Measurements from ENCODE around the gene TSPAN18. TPM values are rescaled to one million over a fixed set of nuclear protein-coding genes. Genes with fewer than 3 reads are reported as not detected.

The TSPAN18 gene
- total RNA-seq, 1 experiment from 2014 or later: 21.3 TPM

DNA sequence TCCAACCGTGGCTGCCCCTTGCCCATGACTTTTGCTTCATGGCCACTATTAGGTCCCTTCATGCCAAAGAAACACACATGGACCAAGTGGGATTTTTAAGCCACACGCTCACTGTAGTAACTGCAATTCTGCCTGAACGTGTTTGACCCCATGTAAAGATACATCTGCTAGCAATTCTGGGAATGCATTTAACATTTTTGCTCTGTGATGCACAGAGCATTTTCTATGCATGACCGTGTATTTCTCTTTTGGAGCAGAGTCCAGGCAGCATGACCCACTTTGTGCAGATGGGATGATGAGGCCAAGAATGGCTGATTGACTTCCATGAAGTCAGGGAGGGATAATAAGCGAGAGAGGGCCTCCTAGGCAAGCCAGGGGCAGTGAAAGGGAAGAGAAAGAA is 115.5 kb downstream of the TSPAN18 start:
- H3K36me3 ChIP-seq (ENCODE audit: control insufficient read depth, insufficient read depth, low read length): no peaks in the 10 kb centered on the region
- intact Hi-C loops (cut with micrococcal nuclease; ENCODE audit: unreplicated experiment) (no loop called here), in situ Hi-C loops (cut with HindIII; ENCODE audit: low pct_unique_long_range_greater_than_20kb, low sequenced_read_pairs) (no loop called here)
- no peaks in the 10 kb centered on the region for H3K9me3 ChIP-seq (ENCODE audit: control insufficient read depth, insufficient read depth, low read depth, low read length)
- H3K4me3 ChIP-seq (ENCODE audit: low read depth in 2 of 2, low read length in 2 of 2): no peak overlapping the region
- TF ChIP-seq, protein P1, sequence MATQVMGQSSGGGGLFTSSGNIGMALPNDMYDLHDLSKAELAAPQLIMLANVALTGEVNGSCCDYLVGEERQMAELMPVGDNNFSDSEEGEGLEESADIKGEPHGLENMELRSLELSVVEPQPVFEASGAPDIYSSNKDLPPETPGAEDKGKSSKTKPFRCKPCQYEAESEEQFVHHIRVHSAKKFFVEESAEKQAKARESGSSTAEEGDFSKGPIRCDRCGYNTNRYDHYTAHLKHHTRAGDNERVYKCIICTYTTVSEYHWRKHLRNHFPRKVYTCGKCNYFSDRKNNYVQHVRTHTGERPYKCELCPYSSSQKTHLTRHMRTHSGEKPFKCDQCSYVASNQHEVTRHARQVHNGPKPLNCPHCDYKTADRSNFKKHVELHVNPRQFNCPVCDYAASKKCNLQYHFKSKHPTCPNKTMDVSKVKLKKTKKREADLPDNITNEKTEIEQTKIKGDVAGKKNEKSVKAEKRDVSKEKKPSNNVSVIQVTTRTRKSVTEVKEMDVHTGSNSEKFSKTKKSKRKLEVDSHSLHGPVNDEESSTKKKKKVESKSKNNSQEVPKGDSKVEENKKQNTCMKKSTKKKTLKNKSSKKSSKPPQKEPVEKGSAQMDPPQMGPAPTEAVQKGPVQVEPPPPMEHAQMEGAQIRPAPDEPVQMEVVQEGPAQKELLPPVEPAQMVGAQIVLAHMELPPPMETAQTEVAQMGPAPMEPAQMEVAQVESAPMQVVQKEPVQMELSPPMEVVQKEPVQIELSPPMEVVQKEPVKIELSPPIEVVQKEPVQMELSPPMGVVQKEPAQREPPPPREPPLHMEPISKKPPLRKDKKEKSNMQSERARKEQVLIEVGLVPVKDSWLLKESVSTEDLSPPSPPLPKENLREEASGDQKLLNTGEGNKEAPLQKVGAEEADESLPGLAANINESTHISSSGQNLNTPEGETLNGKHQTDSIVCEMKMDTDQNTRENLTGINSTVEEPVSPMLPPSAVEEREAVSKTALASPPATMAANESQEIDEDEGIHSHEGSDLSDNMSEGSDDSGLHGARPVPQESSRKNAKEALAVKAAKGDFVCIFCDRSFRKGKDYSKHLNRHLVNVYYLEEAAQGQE (IDR thresholded peaks at IDR 0.05; ENCODE audit: insufficient read depth in 1 of 2, low read depth in 2 of 2, low read length in 1 of 2): no peak
- no peak for TF ChIP-seq SIN3A (IDR thresholded peaks at IDR 0.05; ENCODE audit: borderline replicate concordance, insufficient read depth, low read depth, low read length)
- no peak for TF ChIP-seq POLR2AphosphoS5 (IDR thresholded peaks at IDR 0.05; ENCODE audit: low read depth, low read length)
- no peak for TF ChIP-seq CTCF (IDR thresholded peaks at IDR 0.05)
- TF ChIP-seq TCF7L2 (IDR thresholded peaks at IDR 0.05; ENCODE audit: low read depth, low read length): no peak
- ATAC-seq (no peak), DNase-seq (ENCODE audit: low read depth, low spot score) (no peak)
- POLR2A ChIA-PET: no interaction called here
- H3K27me3 ChIP-seq (ENCODE audit: control insufficient read depth, insufficient read depth, low read length): no peaks in the 10 kb centered on the region
- BruUV-seq (replicated peaks): no TSS peak
- peaks cover 4% of the 10 kb centered on the region; the same call in 1 of the 2 replicates for H3K4me1 ChIP-seq (ENCODE audit: control insufficient read depth, insufficient read depth, low read length)
- CTCF ChIA-PET: no interaction called here
- no peak overlapping the region for H3K27ac ChIP-seq (ENCODE audit: low read length)

DNA sequence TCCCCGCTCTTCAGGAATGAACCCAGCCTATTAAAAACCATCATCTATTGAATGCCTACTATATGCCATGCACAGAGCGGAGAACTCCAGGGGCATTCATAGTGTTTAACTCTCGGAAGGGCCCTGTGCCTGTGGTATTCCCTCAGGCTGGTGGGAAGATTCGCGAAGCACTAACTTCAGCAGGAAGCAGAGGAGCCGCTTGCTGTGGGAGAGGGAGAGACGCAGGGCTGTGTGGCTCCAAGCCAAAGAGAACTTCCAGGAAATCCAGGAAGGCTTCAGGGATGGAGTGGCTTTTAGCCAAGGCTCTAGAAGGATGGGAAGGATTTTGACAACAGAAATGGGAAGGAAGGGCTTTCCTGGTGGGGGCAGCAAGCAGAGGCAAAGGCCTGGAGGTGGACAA is 120.1 kb downstream of the TSPAN18 start:
- no peaks in the 10 kb centered on the region for H3K9me3 ChIP-seq (ENCODE audit: control insufficient read depth, insufficient read depth, low read depth, low read length)
- no peaks in the 10 kb centered on the region for H3K4me1 ChIP-seq (ENCODE audit: control insufficient read depth, insufficient read depth, low read length)
- intact Hi-C loops (cut with micrococcal nuclease; ENCODE audit: unreplicated experiment) (no loop called here), in situ Hi-C loops (cut with HindIII; ENCODE audit: low pct_unique_long_range_greater_than_20kb, low sequenced_read_pairs) (no loop called here)
- no peak for ATAC-seq
- H3K27ac ChIP-seq (ENCODE audit: low read length): no peak overlapping the region
- no peaks in the 10 kb centered on the region for H3K27me3 ChIP-seq (ENCODE audit: control insufficient read depth, insufficient read depth, low read length)
- no peak for TF ChIP-seq CTCF (IDR thresholded peaks at IDR 0.05)
- TF ChIP-seq SIN3A (IDR thresholded peaks at IDR 0.05; ENCODE audit: borderline replicate concordance, insufficient read depth, low read depth, low read length): no peak
- no peak for TF ChIP-seq POLR2AphosphoS5 (IDR thresholded peaks at IDR 0.05; ENCODE audit: low read depth, low read length)
- TF ChIP-seq TCF7L2 (IDR thresholded peaks at IDR 0.05; ENCODE audit: low read depth, low read length): no peak
- TF ChIP-seq, protein P1 (IDR thresholded peaks at IDR 0.05; ENCODE audit: insufficient read depth in 1 of 2, low read depth in 2 of 2, low read length in 1 of 2): no peak
- no peaks in the 10 kb centered on the region for H3K36me3 ChIP-seq (ENCODE audit: control insufficient read depth, insufficient read depth, low read length)
- CTCF ChIA-PET: no interaction called here
- BruUV-seq (replicated peaks): no TSS peak
- POLR2A ChIA-PET: no interaction called here
- no peak for DNase-seq (ENCODE audit: low read depth, low spot score)
- H3K4me3 ChIP-seq (ENCODE audit: low read depth in 2 of 2, low read length in 2 of 2): no peak overlapping the region

Data from Panc1 (cell line).